GM12891 (cell line): ENCODE data around the gene CAMKMT.

ENCODE experiments used
- POLR2A ChIP-seq: IDR thresholded peaks from 2 replicates; pipeline ENCODE4 v1.6.1; 2011; ENCODE audit warnings: low read depth, low read length, control low read depth
- POLR2AphosphoS5 ChIP-seq: IDR thresholded peaks from 2 replicates; pipeline ENCODE4 v1.6.1; 2011; ENCODE audit warnings: low read depth, low read length, control low read depth
- TAF1 ChIP-seq: IDR thresholded peaks from 2 replicates; pipeline ENCODE4 v1.6.1; 2011; ENCODE audit warnings: low read depth, low read length, control low read depth

- no peak for TF ChIP-seq POLR2AphosphoS5
- no peak for TF ChIP-seq TAF1
- TF ChIP-seq POLR2A: no peak
These were observed 183.3 kb downstream of the CAMKMT start for GRCh38 chr2:44545005-44545404.
